ENCODE measurements around the gene ERLIN1.

Gene ERLIN1

DNA sequence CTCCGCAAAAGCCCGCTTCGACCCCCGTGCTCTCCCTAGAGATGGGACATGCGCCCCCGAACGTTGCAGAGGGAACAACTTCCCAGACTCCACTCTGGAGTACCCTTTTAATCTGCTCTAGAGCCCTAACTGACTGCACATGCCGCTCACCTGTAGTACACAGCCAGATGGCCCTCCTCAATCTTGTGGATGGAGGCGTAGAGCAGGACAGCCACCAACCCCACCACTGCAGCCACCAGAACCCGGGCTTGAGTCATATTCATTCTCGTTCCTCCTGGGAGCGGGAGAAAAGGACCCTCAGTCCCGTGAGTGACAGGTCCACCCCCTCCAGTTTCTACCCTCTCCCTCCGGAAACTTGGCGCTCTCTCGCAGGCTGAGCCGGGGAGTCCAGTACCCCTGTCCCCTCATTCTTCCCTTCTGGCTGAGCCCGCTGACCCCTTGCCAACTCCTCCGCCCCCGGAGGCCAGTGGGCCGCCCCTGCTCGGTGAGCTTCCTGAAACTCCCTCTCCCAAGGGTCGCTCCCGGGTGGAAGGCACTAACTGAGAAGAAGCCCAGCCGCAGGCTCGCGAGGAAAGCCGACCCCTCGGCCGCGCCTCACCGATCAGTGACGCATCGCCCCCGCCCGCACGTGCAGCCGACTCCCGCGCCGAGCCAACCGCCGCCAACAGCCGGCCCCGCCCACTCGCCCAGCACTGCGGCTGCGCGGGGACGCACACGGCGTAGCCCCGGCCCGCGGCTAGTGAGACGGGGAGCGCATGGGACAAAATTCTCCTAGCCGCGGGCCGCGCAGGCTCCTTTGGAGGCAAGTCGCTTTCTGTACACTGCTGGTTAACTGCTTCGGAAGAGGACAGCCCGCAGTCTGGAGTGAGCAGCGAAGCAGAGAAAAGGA, at the start of gene ERLIN1:
TSS of gene ERLIN1 (minus strand) at position 666 of the 889 bp plus-strand sequence. CDS start at position 263, 403 bp downstream.
- DNase-seq (ENCODE audit: low spot score) = peak; percentile 90

DNA sequence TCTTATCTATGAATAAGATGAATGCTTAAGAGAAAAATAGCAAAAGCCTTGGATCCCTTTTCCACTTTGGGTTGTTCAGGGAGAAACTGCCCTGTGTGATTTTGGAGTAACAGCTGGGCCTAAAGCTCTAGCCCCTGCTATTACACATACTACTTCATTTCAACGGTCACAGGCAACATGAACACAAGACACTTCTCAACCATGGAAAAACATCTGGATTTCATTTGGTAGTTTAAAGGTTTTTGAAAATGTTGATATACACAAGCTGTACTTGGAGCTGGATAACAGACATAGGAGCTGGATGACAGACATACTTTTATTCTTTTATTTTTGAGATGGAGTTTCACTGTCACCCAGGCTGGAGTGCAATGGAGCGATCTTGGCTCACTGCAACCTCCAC, 46.3 kb upstream of the ERLIN1 start:
- DNase-seq (ENCODE audit: low spot score) = no peak

GRCh38 chr10:100229819-100230422, 44.1 kb upstream of the ERLIN1 start:
- DNase-seq (ENCODE audit: low spot score) = no peak

- no peak for DNase-seq (ENCODE audit: low spot score)
Measured at GRCh38 chr10:100223879-100224278, 38.0 kb upstream of the ERLIN1 start.

DNA sequence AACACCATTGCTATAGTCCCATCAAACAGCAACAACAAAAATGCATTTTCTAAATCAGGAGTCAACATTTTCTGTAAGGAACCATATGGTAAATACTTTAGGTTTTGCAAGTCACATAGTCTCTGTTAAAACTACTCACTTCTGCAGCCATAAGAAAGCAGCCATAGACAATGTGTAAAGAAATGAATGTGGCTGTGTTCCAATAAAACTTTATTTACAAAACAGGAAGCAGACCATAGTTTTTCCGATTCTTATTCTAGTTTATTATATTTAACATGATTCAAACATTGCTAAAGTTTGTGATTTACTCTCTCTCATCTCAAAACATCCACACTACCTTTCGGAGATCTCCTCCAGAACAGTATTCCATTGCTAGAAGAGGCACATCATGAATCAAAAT, 36.7 kb upstream of the ERLIN1 start:
- DNase-seq (ENCODE audit: low spot score) = no peak

GRCh38 chr10:100216006-100216405, 30.2 kb upstream of the ERLIN1 start:
- DNase-seq (ENCODE audit: low spot score) = no peak

DNA sequence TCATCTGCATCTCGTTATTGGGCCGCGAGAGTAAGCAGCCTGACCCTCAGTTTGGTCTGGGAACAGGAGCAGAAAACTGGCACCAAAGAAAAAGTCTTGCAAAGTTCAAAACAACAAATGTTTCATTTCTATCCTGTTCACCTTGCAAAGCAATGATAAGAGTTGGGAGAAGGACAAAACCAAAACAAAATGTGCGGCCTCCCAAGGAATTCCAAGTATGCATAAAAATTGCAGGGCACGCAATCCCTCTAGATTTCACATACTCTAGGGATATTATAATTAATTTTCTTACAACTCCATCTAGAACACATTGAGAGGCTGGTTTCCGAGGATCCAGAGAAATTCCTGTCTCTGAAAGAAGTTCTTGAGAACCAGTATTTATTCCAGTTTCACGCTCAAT, 23.5 kb upstream of the ERLIN1 start:
- DNase-seq (ENCODE audit: low spot score) = no peak

GRCh38 chr10:100208276-100208675, 22.4 kb upstream of the ERLIN1 start:
- no peak for DNase-seq (ENCODE audit: low spot score)

DNA sequence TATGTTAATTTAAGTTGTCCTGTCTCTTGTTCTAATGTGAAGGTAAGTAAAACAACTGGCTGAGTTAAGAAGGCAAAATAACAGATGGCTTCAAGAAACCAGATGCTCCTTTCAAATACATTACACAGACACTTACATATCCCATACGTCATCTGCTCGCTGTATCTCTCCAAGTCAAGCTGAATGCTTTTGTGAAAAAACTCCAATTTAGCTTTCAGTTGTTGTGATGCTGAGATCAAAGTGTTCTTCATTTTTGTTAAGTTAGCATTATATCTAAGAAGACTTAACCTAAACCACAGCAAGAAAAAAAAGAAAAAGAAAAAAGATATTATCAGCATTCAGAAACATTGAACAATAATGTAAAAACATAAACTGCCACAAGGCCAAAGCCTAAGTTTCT, 18.5 kb upstream of the ERLIN1 start:
- DNase-seq (ENCODE audit: low spot score) = no peak

GRCh38 chr10:100201549-100201948, 15.7 kb upstream of the ERLIN1 start:
- no peak for DNase-seq (ENCODE audit: low spot score)

DNA sequence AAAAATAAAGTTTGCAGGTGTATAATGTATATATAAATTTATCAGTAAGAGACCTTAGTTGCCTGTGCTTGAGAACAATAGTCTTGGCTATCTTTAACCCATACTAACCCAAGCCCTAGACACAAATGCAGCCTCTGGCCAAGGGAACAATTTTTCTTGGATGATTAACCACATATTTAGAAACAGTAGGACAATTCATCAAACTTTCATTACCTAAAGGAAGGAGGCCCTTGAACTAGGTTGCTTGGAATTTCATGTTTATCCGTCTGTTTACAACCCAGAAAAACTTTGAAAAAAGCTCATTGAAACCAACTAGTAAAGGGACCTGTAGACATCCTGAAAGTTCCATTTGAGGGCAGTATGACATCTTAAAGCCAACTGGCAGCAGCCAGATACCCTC, 8.9 kb upstream of the ERLIN1 start:
- no peak for DNase-seq (ENCODE audit: low spot score)

- peak; percentile 11 for DNase-seq (ENCODE audit: low spot score)
Measured at GRCh38 chr10:100192350-100192749, 6.5 kb upstream of the ERLIN1 start.

DNA sequence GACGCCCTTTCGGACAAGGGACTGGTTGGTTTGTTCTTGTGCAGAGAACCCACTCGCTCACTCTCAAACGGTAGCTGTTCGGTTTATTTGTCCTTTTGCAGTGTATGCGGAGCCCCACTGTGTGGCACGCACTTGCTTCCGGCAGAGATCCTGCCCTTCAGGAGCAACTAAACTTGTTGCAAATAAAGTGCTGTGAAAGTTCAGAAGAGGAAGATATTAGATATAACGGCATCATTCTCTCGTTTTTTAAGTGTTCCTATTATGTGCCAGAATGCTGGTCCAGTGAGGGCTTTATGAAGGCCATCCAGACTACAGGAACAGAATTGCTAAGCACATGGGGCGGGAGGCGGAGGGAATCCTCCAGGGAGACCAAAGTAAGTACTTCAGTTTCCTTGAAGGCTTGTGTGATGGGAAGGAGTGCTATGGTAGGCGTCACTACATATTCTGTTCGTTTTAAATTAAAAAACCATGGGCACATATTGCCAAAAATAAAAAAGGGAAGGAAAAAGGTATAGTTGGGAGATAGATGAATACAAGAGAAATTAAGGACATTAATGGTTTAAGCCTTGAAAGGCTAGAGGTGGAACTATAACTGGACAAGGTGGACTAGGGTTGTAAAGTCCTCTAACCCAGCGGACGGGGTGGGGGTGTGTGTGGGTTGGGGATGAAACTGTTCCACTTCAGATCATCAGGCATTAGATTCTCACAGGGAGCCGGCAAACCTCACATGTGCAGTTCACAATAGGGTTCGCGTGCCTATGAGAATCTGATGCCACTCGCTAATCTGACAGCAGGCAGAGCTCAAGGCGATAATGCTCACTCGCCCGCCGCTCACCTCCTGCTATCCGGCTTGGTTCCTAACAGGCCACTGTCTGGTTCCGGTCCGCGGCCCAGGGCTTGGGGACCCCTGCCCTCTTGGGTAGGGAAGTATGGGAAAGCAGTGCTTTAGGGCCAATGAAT, 704 bp upstream of the ERLIN1 start:
- no peak for DNase-seq (ENCODE audit: low spot score)

DNA sequence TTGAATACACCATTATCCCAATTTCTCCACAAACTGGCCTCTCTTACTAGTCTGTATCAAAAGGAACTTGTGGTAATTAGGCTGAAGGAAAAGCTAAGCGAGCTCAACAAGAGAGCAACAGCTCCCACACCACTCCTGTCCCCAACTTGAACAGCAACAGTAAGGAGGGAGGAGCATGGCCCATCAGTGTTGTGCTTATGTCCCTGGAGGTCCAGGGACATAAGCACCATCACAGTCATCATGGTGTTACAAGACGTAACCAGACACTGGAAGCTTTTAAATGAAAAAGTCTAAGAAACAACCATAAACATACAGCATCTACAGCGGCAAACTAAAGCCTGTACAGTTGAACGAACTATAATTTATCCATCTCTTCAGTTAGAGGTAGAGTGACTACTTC, 989 bp downstream of the ERLIN1 start:
- DNase-seq (ENCODE audit: low spot score) = peak; percentile 4

GRCh38 chr10:100184426-100184825, 1.4 kb downstream of the ERLIN1 start:
- DNase-seq (ENCODE audit: low spot score) = no peak

DNA sequence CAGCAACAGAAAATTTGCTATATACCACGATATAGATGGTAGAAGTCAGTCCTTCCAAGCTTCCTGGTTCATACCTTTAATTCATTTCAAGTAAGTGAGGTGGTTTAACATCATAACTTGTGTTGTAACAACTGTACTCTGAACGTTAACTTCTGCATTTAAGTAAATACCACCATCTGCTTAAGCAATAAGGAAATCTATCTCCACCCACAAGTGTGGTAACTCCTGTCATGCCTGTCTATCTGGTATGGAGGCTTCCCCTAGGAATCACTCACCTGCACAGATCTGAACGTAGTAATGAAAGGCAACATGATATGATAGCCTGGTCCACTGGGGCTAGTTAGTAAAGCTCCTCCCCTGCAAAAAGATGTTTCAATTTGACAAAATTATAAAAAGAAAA, 2.3 kb downstream of the ERLIN1 start:
- DNase-seq (ENCODE audit: low spot score) = no peak

- no peak for DNase-seq (ENCODE audit: low spot score)
Measured at GRCh38 chr10:100182908-100183307, 2.9 kb downstream of the ERLIN1 start.

DNA sequence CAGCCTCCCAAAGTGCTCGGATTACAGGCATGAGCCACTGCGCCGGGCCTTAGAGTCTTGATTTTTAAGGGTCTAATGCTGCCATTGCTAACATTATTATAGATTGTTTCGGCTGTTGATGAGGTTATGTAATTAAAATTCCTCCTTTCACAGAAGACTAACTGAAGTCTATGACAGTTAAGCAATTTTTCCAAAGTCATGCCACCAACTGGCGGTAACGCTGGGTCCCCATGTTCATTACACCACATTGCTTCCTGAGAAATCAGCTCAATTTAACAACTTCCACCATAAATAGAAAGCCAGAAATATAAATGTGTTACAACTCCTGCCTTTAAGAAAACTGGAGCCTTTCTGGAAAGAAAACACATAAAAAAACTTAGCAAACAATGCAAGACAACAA, 3.5 kb downstream of the ERLIN1 start:
- no peak for DNase-seq (ENCODE audit: low spot score)

DNA sequence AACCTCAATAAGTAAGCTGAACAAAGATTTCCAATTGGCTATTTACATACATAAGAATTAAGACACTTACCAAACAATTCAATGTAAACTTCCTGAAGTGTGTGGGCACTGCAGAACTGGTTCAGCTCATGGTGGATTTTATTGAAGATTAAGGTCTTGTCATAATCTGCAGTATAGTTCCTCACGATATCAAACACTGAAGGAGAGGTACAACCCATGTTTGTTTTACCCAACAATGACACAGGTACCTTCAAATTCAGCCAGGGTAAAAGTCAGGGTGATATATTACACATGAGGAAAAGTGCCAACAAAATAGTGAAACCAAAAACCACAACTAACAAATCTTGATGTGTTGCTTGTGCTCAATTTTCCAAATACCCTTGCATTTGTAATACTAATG, 10.0 kb downstream of the ERLIN1 start:
- no peak for DNase-seq (ENCODE audit: low spot score)

DNA sequence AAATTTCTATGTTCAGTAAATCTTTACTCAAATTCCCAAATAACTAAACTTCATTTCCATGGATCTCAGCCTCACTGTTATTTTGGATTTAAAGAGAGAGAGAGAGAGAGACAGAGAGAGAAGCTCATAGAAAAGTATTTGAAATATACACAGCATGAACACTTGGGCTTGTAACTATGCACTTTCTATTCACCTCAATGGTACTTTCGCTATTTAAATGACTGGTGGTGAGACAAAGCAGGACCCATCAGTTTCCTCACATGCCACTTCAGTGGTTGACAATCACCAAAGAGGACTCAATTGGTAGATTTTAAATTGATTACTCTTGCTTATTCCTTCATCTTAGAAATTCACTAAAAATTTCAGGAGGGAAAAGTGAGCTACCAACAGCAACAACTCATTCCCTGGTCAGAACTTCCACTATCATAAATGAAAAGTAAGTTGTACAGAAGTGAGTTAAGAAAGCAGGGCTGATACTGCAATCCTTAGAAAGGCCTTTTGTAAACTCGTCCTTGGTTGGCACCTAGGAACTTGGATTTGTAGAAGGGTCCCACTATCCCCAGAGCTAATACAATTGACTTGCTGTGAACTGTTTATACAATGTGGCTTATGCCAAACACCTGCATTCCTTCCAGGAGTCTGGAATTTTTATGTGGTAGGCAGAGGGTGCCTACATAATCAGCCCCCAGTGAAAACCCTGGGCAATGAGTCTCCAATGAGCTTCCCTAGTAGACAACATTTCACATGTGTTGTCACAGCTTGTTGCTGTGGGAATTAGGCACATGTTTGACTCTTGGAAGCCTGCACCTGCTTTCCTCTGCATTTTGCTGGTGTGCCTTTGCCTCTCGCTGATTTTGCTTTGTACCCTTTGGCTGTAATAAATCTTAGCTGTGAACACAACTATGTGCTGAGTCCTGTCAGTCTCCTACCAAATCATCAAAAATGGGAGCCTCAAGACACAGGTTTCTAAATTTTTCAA, 10.8 kb downstream of the ERLIN1 start:
- no peak for DNase-seq (ENCODE audit: low spot score)

DNA sequence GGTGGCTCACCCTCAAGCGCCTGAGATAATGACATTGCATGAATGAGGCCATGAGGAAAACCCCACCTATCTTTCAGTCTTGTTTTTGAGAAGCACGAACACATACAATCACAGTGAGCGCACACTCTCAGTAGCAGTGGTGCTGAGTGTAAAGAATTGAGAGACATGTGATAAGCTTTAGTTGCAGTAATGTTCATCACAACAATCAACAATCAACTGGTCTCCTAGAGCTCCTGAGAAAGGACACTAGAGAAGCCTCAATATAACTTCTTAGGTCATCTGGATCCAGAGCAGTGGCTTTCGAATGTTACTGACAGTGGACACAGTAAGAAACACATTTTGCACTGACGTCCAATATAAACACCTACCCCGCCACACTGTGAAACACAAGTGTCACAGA, 12.8 kb downstream of the ERLIN1 start:
- DNase-seq (ENCODE audit: low spot score) = no peak

All from globus pallidus (tissue), 1 donor.